Right lobe of liver (tissue), 4 donors: ENCODE results near the gene TPPP.

Experiments used
- CTCF ChIP-seq, 4 donors: fragments of 200-600 bp in 3 of 4; fragments of 450-650 bp in 1 of 4; IDR thresholded peaks; one replicate each; pipeline versions ENCODE4 v1.5.1 to v1.8.0; 2016 to 2022; ENCODE audit warnings: antibody characterized with exemption in 4 of 4, mild to moderate bottlenecking in 2 of 4
- POLR2A ChIP-seq: fragments of 450-650 bp; IDR thresholded peaks from one replicate; pipeline ENCODE4 v1.6.1; 2017; ENCODE audit warnings: antibody characterized with exemption, mild to moderate bottlenecking
- donor health status: DM: no; HTN: no; CAD: no.
- donor health status: DM: no; HTN: no; CAD: no.
- donor health status: DM: no; HTN: yes; CAD: no.

GRCh38 chr5:635306-636055 is 57.7 kb downstream of the TPPP start:
- TF ChIP-seq CTCF (IDR thresholded peaks at IDR 0.05) = no peak
- no peak for TF ChIP-seq POLR2A
